ENCODE data around the gene GMEB2.
"Not testable (repeated sequence)": the region's sequence is repeated elsewhere in the genome, so short reads cannot be mapped to it uniquely, and the experiment has no call there.

The GMEB2 gene

DNA sequence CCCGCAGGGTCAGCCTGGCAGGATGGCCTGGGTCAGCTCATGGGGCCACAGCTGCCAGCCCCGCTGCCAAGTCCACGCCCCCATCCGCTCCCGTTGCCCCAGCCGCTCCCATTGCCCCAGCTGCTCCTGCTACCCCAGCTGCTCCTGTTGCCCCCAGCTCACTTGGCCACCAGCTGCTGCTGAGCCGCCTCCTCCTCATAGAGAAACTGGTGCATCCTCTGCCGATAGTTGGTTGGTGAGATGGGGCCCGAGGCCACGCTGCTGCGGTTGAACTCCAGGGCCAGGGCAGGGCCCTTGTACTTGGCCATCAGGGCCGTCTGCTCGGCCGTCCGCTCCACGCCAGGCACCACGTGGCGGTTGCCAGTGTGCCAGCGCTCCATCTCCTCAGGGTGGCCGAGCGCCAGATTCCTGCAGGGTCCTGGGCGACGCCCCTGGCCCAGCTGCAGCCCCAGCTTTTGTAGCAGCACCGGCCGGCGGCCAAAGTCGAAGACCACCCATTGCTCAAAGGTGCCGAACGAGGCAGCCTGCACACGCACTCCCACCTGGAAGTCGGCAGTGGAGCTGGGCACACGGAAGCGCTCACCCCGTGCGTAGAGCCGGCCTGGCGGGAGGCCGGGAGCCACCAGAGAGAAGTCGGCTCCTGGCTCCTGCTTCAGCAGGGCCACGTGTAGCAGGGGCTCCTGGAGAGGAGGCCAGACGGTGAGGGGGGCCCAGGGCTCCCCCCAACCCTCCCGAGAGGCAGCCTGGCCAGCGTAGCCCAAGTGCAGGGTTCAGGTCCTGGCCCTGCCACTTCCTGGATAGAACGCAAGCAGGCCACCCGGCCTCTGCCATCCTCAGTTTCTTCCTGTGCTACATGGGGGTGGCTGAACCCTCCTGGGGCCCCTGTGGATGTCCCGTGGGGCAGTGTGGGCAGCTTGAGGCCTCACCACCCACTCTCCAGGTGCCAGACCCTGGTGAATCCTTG lies 57.6 kb downstream of the GMEB2 start:
- DNase-seq, result no peak

DNA sequence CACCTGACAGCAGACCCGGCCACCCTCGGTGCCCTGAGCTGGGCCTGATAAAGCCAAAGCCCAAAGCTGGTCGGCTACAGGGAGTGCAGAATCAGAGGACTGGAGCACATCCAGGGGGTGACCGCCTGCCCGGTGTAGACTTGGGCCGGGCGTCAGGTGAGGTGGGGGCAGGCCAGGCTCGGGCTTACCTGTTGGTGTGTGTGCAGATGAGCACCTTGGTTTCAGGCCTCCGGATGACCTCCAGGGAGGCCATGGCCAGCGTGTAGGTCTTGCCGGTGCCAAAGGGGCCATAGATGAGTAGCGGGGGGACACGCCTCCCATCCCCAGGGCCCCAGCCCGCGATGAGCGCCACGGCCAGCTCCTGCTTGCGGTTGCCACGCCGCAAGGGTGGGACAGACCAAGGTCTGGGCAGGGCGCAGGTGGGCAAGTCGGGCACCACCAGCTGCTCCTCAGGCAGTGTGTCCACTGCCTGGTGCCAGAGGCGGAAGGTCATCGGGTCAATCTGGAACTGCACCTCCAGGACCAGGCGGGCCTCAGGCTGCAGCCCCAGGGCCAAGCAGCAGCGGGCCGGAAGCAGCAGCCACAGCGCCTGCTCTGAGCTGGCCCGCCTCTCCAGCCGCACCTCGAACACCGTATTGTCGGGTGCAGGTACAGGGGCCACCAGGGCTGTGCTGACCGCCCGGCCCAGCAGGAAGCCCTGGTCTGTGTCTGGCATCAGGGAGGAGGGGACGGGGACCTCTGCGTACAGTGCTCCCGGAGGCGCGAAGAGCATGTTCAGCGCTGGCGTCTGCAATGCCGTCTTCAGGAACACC lies 58.5 kb downstream of the GMEB2 start:
- DNase-seq, result no peak

GRCh38 chr20:63567386-63568169 lies 59.3 kb downstream of the GMEB2 start:
- no peak for DNase-seq

DNA sequence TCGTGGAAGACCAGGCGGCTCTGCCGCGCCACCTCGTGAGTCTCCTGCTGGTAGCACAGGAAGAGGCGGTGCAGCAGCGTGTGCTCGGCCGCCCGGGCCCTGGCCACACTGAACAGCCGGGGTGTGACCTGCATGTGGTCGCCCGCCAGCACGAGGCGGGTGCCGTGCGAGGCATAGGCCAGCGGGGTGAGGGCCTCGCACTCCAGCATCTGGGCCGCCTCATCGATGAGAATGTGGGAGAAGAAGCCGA lies 59.8 kb downstream of the GMEB2 start:
- DNase-seq, result no peak

DNA sequence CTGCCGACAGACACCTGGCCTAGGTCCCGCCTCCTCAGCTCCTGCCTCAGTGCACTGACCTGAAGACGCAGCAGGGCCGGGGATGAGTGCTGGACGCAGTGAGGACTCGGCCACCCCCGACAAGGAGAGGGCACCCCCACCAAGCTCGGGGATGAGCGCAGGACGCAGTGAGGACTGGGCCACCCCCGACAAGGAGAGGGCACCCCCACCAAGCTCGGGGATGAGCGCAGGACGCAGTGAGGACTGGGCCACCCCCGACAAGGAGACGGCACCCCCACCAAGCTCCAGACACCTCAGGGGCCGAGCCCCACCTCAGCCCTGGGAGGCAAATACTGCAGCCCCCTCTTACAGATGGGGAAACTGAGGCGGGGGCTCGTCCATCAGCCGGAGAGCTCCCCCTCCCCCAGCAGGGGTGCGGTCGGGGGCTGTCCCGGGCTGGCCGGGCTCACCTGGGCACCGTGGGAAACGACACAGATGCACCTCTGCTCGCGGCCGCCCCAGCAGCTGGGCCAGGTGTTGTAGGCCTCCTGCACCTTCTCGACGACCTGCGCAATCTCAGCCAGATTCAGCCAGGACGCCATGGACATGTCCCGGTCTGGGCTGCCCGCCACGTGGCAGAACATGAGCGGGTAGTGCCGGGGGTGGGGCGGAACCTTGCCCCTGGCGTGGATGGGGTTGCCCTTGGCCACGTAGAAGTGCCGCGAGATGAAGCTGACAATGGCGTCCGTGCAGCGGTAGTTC lies 60.3 kb downstream of the GMEB2 start:
- DNase-seq, result no peak

GRCh38 chr20:63565699-63566335 lies 61.1 kb downstream of the GMEB2 start:
- DNase-seq, result no peak

GRCh38 chr20:63565021-63565698 lies 61.7 kb downstream of the GMEB2 start:
- DNase-seq, result no peak

GRCh38 chr20:63564036-63564810 lies 62.7 kb downstream of the GMEB2 start:
- no peak for DNase-seq

GRCh38 chr20:63563225-63563935 lies 63.5 kb downstream of the GMEB2 start:
- no peak for DNase-seq

DNA sequence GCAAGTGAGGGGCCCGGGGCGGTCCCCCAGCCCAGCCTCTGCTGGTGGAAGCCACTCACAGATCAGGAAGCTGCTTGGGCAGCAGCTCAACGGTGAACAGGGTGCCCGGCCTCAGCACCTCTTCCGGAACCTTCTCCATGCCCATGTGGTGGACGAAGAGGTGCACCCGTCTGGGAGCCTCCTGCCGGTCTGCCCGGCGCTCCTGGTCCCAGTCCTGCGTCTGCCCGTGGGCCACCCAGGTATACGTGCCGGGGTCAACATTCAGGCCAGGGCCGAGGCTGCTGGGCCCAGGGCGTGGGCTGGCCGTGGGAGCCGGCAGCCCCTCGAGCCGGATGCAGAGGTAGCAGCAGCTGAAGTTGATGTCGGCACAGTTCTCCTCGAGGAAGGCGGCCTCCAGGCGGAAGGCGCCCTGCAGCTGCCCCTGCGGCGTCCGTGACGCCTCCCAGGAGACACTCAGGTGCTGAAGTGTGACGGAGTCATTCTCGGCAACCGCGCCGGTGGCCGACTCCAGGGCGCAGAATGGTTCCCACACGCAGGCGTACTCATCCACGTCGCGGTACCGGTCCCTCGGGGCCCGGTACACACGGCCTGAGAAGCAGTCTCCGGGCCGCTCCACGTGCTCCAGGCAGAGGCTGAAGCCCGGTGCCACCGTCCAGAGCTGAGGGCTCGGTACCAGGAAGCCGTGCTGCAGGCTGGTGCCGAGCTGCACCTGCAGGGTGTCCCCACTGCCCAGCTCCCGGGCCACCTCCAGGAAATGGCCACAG lies 64.3 kb downstream of the GMEB2 start:
- DNase-seq, result no peak

GRCh38 chr20:63561624-63562396 lies 65.1 kb downstream of the GMEB2 start:
- no peak for DNase-seq

- no peak for DNase-seq
Observed at GRCh38 chr20:63560856-63561609, 65.9 kb downstream of the GMEB2 start.

DNA sequence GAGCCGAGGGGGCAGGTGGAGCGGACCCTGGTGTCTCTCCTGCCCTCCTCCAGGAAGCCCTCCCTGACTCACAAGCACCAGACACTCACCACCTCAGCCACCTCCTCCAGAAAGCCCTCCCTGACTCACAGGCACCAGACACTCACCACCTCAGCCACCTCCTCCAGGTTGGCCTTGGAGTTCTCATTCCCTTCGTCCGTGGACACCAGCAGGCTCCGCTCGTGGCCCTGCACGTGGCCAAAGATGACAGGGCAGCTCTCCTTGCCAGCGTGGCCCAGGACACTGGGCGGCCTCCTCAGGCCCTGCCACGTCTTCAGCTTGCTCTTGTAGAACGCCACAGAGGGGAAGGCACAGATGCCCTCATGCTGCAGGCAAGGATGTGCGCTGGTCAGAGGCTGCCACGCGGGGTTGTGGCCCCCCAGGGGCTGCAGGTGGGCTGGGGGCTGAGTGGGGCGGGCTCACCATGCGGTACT lies 66.5 kb downstream of the GMEB2 start:
- DNase-seq, result no peak

- not testable (repeated sequence) for DNase-seq
Observed at GRCh38 chr20:63559485-63560332, 67.2 kb downstream of the GMEB2 start.

DNA sequence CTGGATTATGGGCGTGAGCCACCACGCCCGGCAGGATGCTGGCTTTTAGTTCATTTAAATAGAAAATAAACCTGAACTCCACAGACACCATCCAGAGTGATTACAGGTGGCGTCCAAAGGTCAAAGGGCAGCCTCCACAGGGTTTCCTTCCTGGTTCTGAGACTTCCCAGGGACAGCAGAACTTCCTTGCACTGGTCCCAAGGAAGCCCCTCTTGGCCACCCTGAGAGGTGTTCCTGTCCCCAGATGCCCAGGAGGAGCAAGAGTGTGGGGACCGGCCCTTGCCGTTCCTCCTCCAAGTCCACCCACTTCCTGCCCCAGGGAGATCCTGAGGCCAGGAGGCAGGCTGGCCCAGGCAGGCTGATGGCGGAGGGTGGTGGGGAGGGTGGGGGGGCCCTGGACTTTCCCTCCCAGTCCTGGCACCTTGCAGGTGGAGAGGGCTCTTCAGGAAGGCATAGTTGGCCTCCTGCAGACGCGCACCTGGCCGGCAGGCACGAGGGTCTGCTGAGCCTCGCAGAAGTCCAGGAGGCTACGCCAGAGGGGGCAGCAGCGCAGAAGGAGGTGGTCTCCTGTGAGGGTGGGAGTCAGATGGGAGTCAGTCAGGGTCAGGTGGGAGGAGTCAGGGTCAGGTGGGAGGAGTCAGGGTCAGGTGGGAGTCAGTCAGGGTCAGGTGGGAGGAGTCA lies 68.0 kb downstream of the GMEB2 start:
- DNase-seq, result no peak

DNA sequence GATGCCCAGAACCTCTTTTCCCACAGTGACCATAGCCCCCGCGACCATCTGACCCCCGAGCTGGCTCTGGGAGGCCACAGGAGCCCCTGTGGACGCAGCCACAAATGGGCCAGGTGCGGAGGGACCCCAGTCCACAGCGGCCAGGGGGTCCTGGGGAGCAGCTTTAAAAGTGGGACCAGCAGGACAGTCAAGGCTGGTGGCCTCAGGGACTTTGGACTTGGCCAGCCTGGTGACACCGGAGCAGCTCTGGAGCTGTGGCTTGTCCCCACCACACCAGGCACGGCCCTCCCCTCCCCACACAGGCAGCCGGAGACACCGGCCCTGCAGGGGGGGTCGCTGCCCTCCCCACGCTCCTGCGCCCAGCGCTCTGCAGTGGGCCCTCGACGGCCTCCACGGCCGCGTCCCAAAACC lies 69.4 kb downstream of the GMEB2 start:
- no peak for DNase-seq

All from NCI-H187 treated with DMSO at 0.1 percent for 48 hours (cell line).